ENCODE data around the gene PGPEP1. TPM values are rescaled to one million over a fixed set of nuclear protein-coding genes. Genes with fewer than 3 reads are reported as not detected.

The PGPEP1 gene
- total and polyA plus RNA-seq, 12 donors: 10.0 to 61.3 (median 45.2) TPM

DNA sequence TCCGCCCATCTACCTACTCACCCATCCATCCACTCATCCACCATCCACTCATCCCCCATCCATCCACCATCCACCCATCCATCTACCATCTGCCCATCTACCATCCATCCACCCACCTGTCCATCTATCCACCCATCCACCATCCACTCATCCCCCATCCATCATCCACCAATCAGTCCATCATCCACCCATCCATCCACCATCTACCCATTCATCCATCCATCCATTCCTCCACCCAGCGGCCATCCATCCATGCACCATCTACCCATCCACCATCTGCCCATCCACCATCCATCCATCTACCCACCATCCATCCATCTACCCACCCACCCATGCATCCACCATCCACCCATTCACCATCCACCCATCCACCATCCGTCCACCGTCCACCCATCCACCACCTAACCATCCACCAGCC lies 45.4 kb upstream of the PGPEP1 start:
- Histone ChIP-seq H3K9me3 (no peaks in the 10 kb centered on the region), H3K4me3 (no peak overlapping the region), H3K36me3 (no peaks in the 10 kb centered on the region), H3K27me3 (no peaks in the 10 kb centered on the region), H3K4me1 (peaks cover 3 to 42% (median 25%) of the 10 kb centered on the region in 9 donors), H3K27ac (peak overlapping the region in 1 of 10 donors; percentile 31)
- 69 to 100% methylated on average over 4 of the region's 4 CpGs for WGBS, 2 donors
- ATAC-seq: no peak
- no peak for TF ChIP-seq CTCF (IDR thresholded peaks at IDR 0.05)
- no peak for DNase-seq
- intact Hi-C loops (cut with DNase I): loop anchor here in 1 of 10 donors (10.0 kb wide), 1 partner anchor 1220 kb away; the partner anchor contains the start of genes HAUS8 and MYO9B

- ATAC-seq (no peak), DNase-seq (no peak)
- Histone ChIP-seq H3K27ac (peak overlapping the region in 1 of 10 donors; percentile 22), H3K4me3 (no peak overlapping the region), H3K4me1 (peaks cover 0 to 41% (median 24%) of the 10 kb centered on the region in 9 donors), H3K9me3 (no peaks in the 10 kb centered on the region), H3K27me3 (no peaks in the 10 kb centered on the region), H3K36me3 (no peaks in the 10 kb centered on the region)
- intact Hi-C loops (cut with DNase I): loop anchor here in 1 of 10 donors (10.0 kb wide), 1 partner anchor 1223 kb away; the partner anchor contains the start of genes HAUS8 and MYO9B
- 33 to 40% methylated on average over 4 of the region's 4 CpGs for WGBS, 2 donors
- no peak for TF ChIP-seq CTCF (IDR thresholded peaks at IDR 0.05)
Measured at GRCh38 chr19:18297308-18297707, 43.1 kb upstream of the PGPEP1 start.

DNA sequence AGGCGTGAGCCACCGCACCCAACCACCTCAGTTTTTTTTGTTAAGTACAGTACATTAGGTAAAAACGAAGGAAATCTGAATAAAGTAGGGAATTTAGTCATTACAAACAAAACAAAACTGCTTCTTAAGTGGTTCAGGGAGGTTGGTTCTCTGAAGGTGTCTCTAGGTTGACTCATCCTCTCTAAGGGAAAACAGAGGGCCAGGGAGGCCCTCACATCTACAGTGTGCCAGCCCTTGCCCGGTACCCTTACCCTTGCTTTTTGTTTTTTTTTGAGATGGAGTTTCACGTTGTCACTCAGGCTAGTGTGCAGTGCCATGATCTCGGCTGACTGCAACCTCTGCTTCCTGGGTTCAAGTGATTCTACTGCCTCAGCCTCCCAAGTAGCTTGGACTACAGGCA lies 41.8 kb upstream of the PGPEP1 start:
- H3K36me3 ChIP-seq: no peaks in the 10 kb centered on the region
- ATAC-seq: no peak
- no peak overlapping the region for H3K4me3 ChIP-seq
- no peaks in the 10 kb centered on the region for H3K27me3 ChIP-seq
- 83 to 84% methylated on average over 6 of the region's 6 CpGs for WGBS, 2 donors
- no peak overlapping the region for H3K27ac ChIP-seq
- H3K4me1 ChIP-seq: peaks cover 7 to 41% (median 32%) of the 10 kb centered on the region in 9 donors
- no peak for DNase-seq
- intact Hi-C loops (cut with DNase I): loop anchor here in 1 of 10 donors (10.0 kb wide), 1 partner anchor 1224 kb away; the partner anchor contains the start of genes HAUS8 and MYO9B
- no peak for TF ChIP-seq CTCF (IDR thresholded peaks at IDR 0.05)
- no peaks in the 10 kb centered on the region for H3K9me3 ChIP-seq

GRCh38 chr19:18299654-18300053 lies 40.7 kb upstream of the PGPEP1 start:
- peak overlapping the region in 3 of 10 donors; percentile 27 to 100 (median 97) for H3K27ac ChIP-seq
- WGBS, 2 donors: 95 to 99% methylated on average over 9 of the region's 9 CpGs
- peaks cover 13 to 46% (median 39%) of the 10 kb centered on the region in 9 donors for H3K4me1 ChIP-seq
- no peak for TF ChIP-seq CTCF (IDR thresholded peaks at IDR 0.05)
- no peaks in the 10 kb centered on the region for H3K27me3 ChIP-seq
- H3K9me3 ChIP-seq: no peaks in the 10 kb centered on the region
- intact Hi-C loops (cut with DNase I): loop anchor here in 1 of 10 donors (10.0 kb wide), 1 partner anchor 1225 kb away; the partner anchor contains the start of genes HAUS8 and MYO9B
- no peak for DNase-seq
- no peaks in the 10 kb centered on the region for H3K36me3 ChIP-seq
- no peak overlapping the region for H3K4me3 ChIP-seq
- ATAC-seq: no peak

All from heart right ventricle (tissue), 16 donors.